ENCODE results near the gene TMEM151A. TPM values are rescaled to one million over a fixed set of nuclear protein-coding genes. Genes with fewer than 3 reads are reported as not detected.

The TMEM151A gene
- total and polyA plus RNA-seq, 7 experiments from 2014 or later, result 0.11 to 0.29 TPM; not detected in 5

- Histone ChIP-seq H3K36me3 (ENCODE audit: control insufficient read depth in 2 of 3, insufficient read depth in 3 of 3, low read length in 3 of 3) (peaks cover 0 to 68% (median 0%) of the 10 kb centered on the region in 3 experiments), H3K4me1 (ENCODE audit: control insufficient read depth in 2 of 2, insufficient read depth in 2 of 2, low read length in 2 of 2) (peaks cover 12 to 13% of the 10 kb centered on the region in 2 donors), H3K4me3 (ENCODE audit: low read length) (no peak overlapping the region), H3K27me3 (ENCODE audit: control insufficient read depth in 2 of 2, insufficient read depth in 2 of 2, low read length in 2 of 2) (no peaks in the 10 kb centered on the region), H3K27ac (ENCODE audit: low read depth, low read length) (no peak overlapping the region), H3K9me3 (ENCODE audit: control insufficient read depth in 2 of 3, low read length in 3 of 3) (no peaks in the 10 kb centered on the region)
- Mint-ChIP-seq H3K27ac (no peak overlapping the region), H3K36me3 (peaks cover 0 to 25% (median 13%) of the 10 kb centered on the region in 5 donors), H3K4me3 (no peak overlapping the region), H3K9me3 (peaks cover 0 to 6% (median 0%) of the 10 kb centered on the region in 11 donors), H3K4me1 (peaks cover 16 to 24% (median 19%) of the 10 kb centered on the region in 7 donors), H3K27me3 (no peaks in the 10 kb centered on the region)
- DNase-seq (no peak), ATAC-seq (no peak)
- intact Hi-C loops (cut with micrococcal nuclease), result loop anchor here in 1 of 2 donors (10.0 kb wide), 1 partner anchor 997 kb away; the partner anchor contains the start of gene POLA2
- ChIA-PET POLR2A (interaction anchor here (1.1 kb wide), 1 partner anchor 19 kb away, joined by 4 read pairs; no protein-coding TSS in a partner anchor), CTCF (interaction anchor here (0.6 kb wide), 1 partner anchor 76 kb away, joined by 3 read pairs; no protein-coding TSS in a partner anchor)
Observed at GRCh38 chr11:66261578-66261977, 30.1 kb upstream of the TMEM151A start.

GRCh38 chr11:66262191-66262590, 29.5 kb upstream of the TMEM151A start:
- POLR2A ChIA-PET, result no interaction called here
- intact Hi-C loops (cut with micrococcal nuclease), result loop anchor here in 1 of 2 donors (10.0 kb wide), 1 partner anchor 997 kb away; the partner anchor contains the start of gene POLA2
- Histone ChIP-seq H3K27me3 (ENCODE audit: control insufficient read depth in 2 of 2, insufficient read depth in 2 of 2, low read length in 2 of 2) (no peaks in the 10 kb centered on the region), H3K9me3 (ENCODE audit: control insufficient read depth in 2 of 3, low read length in 3 of 3) (no peaks in the 10 kb centered on the region), H3K27ac (ENCODE audit: low read depth, low read length) (no peak overlapping the region), H3K36me3 (ENCODE audit: control insufficient read depth in 2 of 3, insufficient read depth in 3 of 3, low read length in 3 of 3) (peaks cover 0 to 68% (median 0%) of the 10 kb centered on the region in 3 experiments), H3K4me3 (ENCODE audit: low read length) (no peak overlapping the region), H3K4me1 (ENCODE audit: control insufficient read depth in 2 of 2, insufficient read depth in 2 of 2, low read length in 2 of 2) (peaks cover 9% of the 10 kb centered on the region in 2 donors)
- no peak overlapping the region for H3K27ac Mint-ChIP-seq
- H3K4me1 Mint-ChIP-seq, result peaks cover 13 to 24% (median 18%) of the 10 kb centered on the region in 7 donors
- no peak for ATAC-seq
- DNase-seq, result no peak
- peak overlapping the region in 1 of 10 donors; percentile 16 for H3K4me3 Mint-ChIP-seq
- no peaks in the 10 kb centered on the region for H3K27me3 Mint-ChIP-seq
- CTCF ChIA-PET, result no interaction called here
- H3K9me3 Mint-ChIP-seq, result no peaks in the 10 kb centered on the region
- peaks cover 0 to 25% (median 13%) of the 10 kb centered on the region in 5 donors for H3K36me3 Mint-ChIP-seq

GRCh38 chr11:66262696-66263095, 29.0 kb upstream of the TMEM151A start:
- Histone ChIP-seq H3K27ac (ENCODE audit: low read depth, low read length) (no peak overlapping the region), H3K9me3 (ENCODE audit: control insufficient read depth in 2 of 3, low read length in 3 of 3) (no peaks in the 10 kb centered on the region), H3K36me3 (ENCODE audit: control insufficient read depth in 2 of 3, insufficient read depth in 3 of 3, low read length in 3 of 3) (peaks cover 0 to 67% (median 0%) of the 10 kb centered on the region in 3 experiments), H3K27me3 (ENCODE audit: control insufficient read depth in 2 of 2, insufficient read depth in 2 of 2, low read length in 2 of 2) (no peaks in the 10 kb centered on the region), H3K4me1 (ENCODE audit: control insufficient read depth in 2 of 2, insufficient read depth in 2 of 2, low read length in 2 of 2) (peaks cover 9% of the 10 kb centered on the region in 2 donors), H3K4me3 (ENCODE audit: low read length) (no peak overlapping the region)
- peak overlapping the region in 1 of 9 donors; percentile 66 for H3K27ac Mint-ChIP-seq
- no peaks in the 10 kb centered on the region for H3K27me3 Mint-ChIP-seq
- H3K4me3 Mint-ChIP-seq, result no peak overlapping the region
- H3K36me3 Mint-ChIP-seq, result peaks cover 0 to 25% (median 13%) of the 10 kb centered on the region in 5 donors
- ATAC-seq, result no peak
- intact Hi-C loops (cut with micrococcal nuclease), result loop anchor here in 1 of 2 donors (10.0 kb wide), 1 partner anchor 998 kb away; the partner anchor contains the start of gene POLA2
- no peaks in the 10 kb centered on the region for H3K9me3 Mint-ChIP-seq
- H3K4me1 Mint-ChIP-seq, result peaks cover 13 to 27% (median 19%) of the 10 kb centered on the region in 7 donors
- ChIA-PET CTCF (interaction anchor here (1.1 kb wide), 1 partner anchor 40 kb away, joined by 3 read pairs; no protein-coding TSS in a partner anchor), POLR2A (no interaction called here)
- DNase-seq, result no peak

GRCh38 chr11:66263231-66263630, 28.5 kb upstream of the TMEM151A start:
- H3K27me3 Mint-ChIP-seq, result peaks cover 0 to under 1% (median 0%) of the 10 kb centered on the region in 5 donors
- no peak overlapping the region for H3K4me3 Mint-ChIP-seq
- Histone ChIP-seq H3K27me3 (ENCODE audit: control insufficient read depth in 2 of 2, insufficient read depth in 2 of 2, low read length in 2 of 2) (no peaks in the 10 kb centered on the region), H3K4me3 (ENCODE audit: low read length) (no peak overlapping the region), H3K4me1 (ENCODE audit: control insufficient read depth in 2 of 2, insufficient read depth in 2 of 2, low read length in 2 of 2) (peaks cover 9% of the 10 kb centered on the region in 2 donors), H3K36me3 (ENCODE audit: control insufficient read depth in 2 of 3, insufficient read depth in 3 of 3, low read length in 3 of 3) (peaks cover 0 to 62% (median 0%) of the 10 kb centered on the region in 3 experiments), H3K9me3 (ENCODE audit: control insufficient read depth in 2 of 3, low read length in 3 of 3) (no peaks in the 10 kb centered on the region), H3K27ac (ENCODE audit: low read depth, low read length) (no peak overlapping the region)
- ATAC-seq (no peak), DNase-seq (no peak)
- H3K4me1 Mint-ChIP-seq, result peaks cover 13 to 33% (median 21%) of the 10 kb centered on the region in 7 donors
- H3K9me3 Mint-ChIP-seq, result peaks cover 0 to under 1% (median 0%) of the 10 kb centered on the region in 11 donors
- peak overlapping the region in 2 of 9 donors; percentile 28 to 66 for H3K27ac Mint-ChIP-seq
- CTCF ChIA-PET, result interaction anchor here (1.1 kb wide), 1 partner anchor 41 kb away, joined by 3 read pairs; no protein-coding TSS in a partner anchor
- POLR2A ChIA-PET, result interaction anchor here (0.6 kb wide), 1 partner anchor 19 kb away, joined by 3 read pairs; no protein-coding TSS in a partner anchor
- peaks cover 0 to 25% (median 13%) of the 10 kb centered on the region in 5 donors for H3K36me3 Mint-ChIP-seq
- intact Hi-C loops (cut with micrococcal nuclease), result loop anchor here in 1 of 2 donors (10.0 kb wide), 1 partner anchor 998 kb away; the partner anchor contains the start of gene POLA2

GRCh38 chr11:66263785-66264184, 27.9 kb upstream of the TMEM151A start:
- H3K27ac Mint-ChIP-seq, result no peak overlapping the region
- H3K4me3 ChIP-seq (ENCODE audit: low read length), result no peak overlapping the region
- ChIA-PET POLR2A (interaction anchor here (0.6 kb wide), 1 partner anchor 18 kb away, joined by 3 read pairs; no protein-coding TSS in a partner anchor), CTCF (interaction anchor here (1.1 to 1.5 kb wide), 2 partner anchors 41 to 42 kb away, joined by 3 read pairs; no protein-coding TSS in a partner anchor)
- H3K9me3 Mint-ChIP-seq, result peaks cover 0 to 5% (median 0%) of the 10 kb centered on the region in 11 donors
- H3K9me3 ChIP-seq (ENCODE audit: control insufficient read depth in 2 of 3, low read length in 3 of 3), result no peaks in the 10 kb centered on the region
- H3K4me1 Mint-ChIP-seq, result peaks cover 9 to 30% (median 19%) of the 10 kb centered on the region in 7 donors
- H3K27me3 Mint-ChIP-seq, result peaks cover 0 to 3% (median 0%) of the 10 kb centered on the region in 5 donors
- H3K27ac ChIP-seq (ENCODE audit: low read depth, low read length), result no peak overlapping the region
- H3K27me3 ChIP-seq (ENCODE audit: control insufficient read depth in 2 of 2, insufficient read depth in 2 of 2, low read length in 2 of 2), result no peaks in the 10 kb centered on the region
- intact Hi-C loops (cut with micrococcal nuclease), result loop anchor here in 1 of 2 donors (10.0 kb wide), 1 partner anchor 999 kb away; the partner anchor contains the start of gene POLA2
- H3K4me3 Mint-ChIP-seq, result peak overlapping the region in 1 of 10 donors; percentile 73
- peaks cover 0 to 67% (median 0%) of the 10 kb centered on the region in 3 experiments for H3K36me3 ChIP-seq (ENCODE audit: control insufficient read depth in 2 of 3, insufficient read depth in 3 of 3, low read length in 3 of 3)
- H3K36me3 Mint-ChIP-seq, result peaks cover 0 to 25% (median 12%) of the 10 kb centered on the region in 5 donors
- H3K4me1 ChIP-seq (ENCODE audit: control insufficient read depth in 2 of 2, insufficient read depth in 2 of 2, low read length in 2 of 2), result peaks cover 4 to 6% of the 10 kb centered on the region in 2 donors
- no peak for ATAC-seq
- DNase-seq, result no peak

GRCh38 chr11:66264383-66264782, 27.3 kb upstream of the TMEM151A start:
- Mint-ChIP-seq H3K4me3 (no peak overlapping the region), H3K36me3 (peaks cover 0 to 21% (median 10%) of the 10 kb centered on the region in 5 donors), H3K4me1 (peaks cover 8 to 27% (median 17%) of the 10 kb centered on the region in 7 donors), H3K27me3 (peaks cover 0 to 3% (median 0%) of the 10 kb centered on the region in 5 donors), H3K27ac (peak overlapping the region in 1 of 9 donors; percentile 33), H3K9me3 (peaks cover 0 to 5% (median 0%) of the 10 kb centered on the region in 11 donors)
- DNase-seq (no peak), ATAC-seq (no peak)
- Histone ChIP-seq H3K9me3 (ENCODE audit: control insufficient read depth in 2 of 3, low read length in 3 of 3) (no peaks in the 10 kb centered on the region), H3K4me1 (ENCODE audit: control insufficient read depth in 2 of 2, insufficient read depth in 2 of 2, low read length in 2 of 2) (peaks cover under 1 to 1% of the 10 kb centered on the region in 2 donors), H3K27me3 (ENCODE audit: control insufficient read depth in 2 of 2, insufficient read depth in 2 of 2, low read length in 2 of 2) (no peaks in the 10 kb centered on the region), H3K27ac (ENCODE audit: low read depth, low read length) (no peak overlapping the region), H3K4me3 (ENCODE audit: low read length) (no peak overlapping the region), H3K36me3 (ENCODE audit: control insufficient read depth in 2 of 3, insufficient read depth in 3 of 3, low read length in 3 of 3) (peaks cover 0 to 67% (median 0%) of the 10 kb centered on the region in 3 experiments)
- POLR2A ChIA-PET, result no interaction called here
- intact Hi-C loops (cut with micrococcal nuclease), result loop anchor here in 1 of 2 donors (10.0 kb wide), 1 partner anchor 1000 kb away; the partner anchor contains the start of gene POLA2
- CTCF ChIA-PET, result interaction anchor here (1.5 kb wide), 1 partner anchor 43 kb away, joined by 3 read pairs; no protein-coding TSS in a partner anchor
